Neural progenitor cell (in vitro differentiated cells): ENCODE measurements around the gene RAPGEF4.

Source experiments
- EZH2 ChIP-seq: fragments of 200-600 bp; sonication (generic); IDR thresholded peaks from 2 replicates; pipeline ENCODE4 v1.6.1; 2017; ENCODE audit warnings: antibody characterized with exemption, mild to moderate bottlenecking, moderate library complexity
- TF ChIP-seq, protein P1 (sequence below): fragments of 200-600 bp; sonication (generic); IDR thresholded peaks from 2 replicates; pipeline ENCODE4 v1.5.1; 2017; ENCODE audit warnings: antibody characterized with exemption, mild to moderate bottlenecking

GRCh38 chr2:173079141-173079540 lies 343.5 kb downstream of the RAPGEF4 start:
- TF ChIP-seq, protein P1, sequence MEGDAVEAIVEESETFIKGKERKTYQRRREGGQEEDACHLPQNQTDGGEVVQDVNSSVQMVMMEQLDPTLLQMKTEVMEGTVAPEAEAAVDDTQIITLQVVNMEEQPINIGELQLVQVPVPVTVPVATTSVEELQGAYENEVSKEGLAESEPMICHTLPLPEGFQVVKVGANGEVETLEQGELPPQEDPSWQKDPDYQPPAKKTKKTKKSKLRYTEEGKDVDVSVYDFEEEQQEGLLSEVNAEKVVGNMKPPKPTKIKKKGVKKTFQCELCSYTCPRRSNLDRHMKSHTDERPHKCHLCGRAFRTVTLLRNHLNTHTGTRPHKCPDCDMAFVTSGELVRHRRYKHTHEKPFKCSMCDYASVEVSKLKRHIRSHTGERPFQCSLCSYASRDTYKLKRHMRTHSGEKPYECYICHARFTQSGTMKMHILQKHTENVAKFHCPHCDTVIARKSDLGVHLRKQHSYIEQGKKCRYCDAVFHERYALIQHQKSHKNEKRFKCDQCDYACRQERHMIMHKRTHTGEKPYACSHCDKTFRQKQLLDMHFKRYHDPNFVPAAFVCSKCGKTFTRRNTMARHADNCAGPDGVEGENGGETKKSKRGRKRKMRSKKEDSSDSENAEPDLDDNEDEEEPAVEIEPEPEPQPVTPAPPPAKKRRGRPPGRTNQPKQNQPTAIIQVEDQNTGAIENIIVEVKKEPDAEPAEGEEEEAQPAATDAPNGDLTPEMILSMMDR = no peak
- TF ChIP-seq EZH2 = no peak
